GM23248 (cell line): ENCODE measurements around the gene HGF.

Experiments
- EZH2 ChIP-seq: fragments of 200-600 bp; sonication (generic); IDR thresholded peaks from 2 replicates; pipeline ENCODE4 v1.6.1; 2018; ENCODE audit warnings: antibody characterized with exemption, mild to moderate bottlenecking; ENCODE audit not compliant: insufficient read depth, poor library complexity, severe bottlenecking
- EZH2phosphoT487 ChIP-seq: fragments of 200-600 bp; sonication (generic); IDR thresholded peaks from 2 replicates; pipeline ENCODE4 v1.6.1; 2018; ENCODE audit warnings: antibody characterized with exemption, moderate library complexity, mild to moderate bottlenecking, low read depth; ENCODE audit not compliant: insufficient read depth

DNA sequence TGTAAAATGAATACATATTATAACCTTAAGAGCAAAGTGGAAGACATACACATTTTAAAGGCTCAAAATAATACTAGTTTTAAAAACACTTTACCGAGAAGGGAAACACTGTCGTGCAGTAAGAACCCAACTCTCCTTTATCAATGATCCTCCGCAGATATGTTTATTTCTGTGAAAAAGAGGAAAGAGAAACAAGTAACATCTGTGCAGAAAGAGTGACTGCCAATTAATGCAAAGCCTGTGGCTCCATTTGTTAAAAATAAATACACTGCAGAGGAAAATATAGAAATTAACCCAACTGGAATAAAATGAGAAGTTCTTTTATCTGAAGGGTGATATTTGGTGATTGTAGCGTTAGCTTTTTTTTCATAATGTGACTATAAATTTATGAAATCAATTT lies 62.7 kb downstream of the HGF start:
- TF ChIP-seq EZH2 (no peak), EZH2phosphoT487 (no peak)
